MCF 10A (cell line): ENCODE measurements around the gene NCF2. TPM values are rescaled to one million over a fixed set of nuclear protein-coding genes. Genes with fewer than 3 reads are reported as not detected.

ENCODE experiments used
- BruUV-seq: library from RNA; stranded (reverse); fragments of 400-500 nt; replicated peaks from 2 replicates; lab custom pipeline; 2021; lab: Mats Ljungman, UMichigan
- CTCF ChIA-PET: fragments of 300-600 bp; sonication (Branson Sonifier 250); formaldehyde crosslinking; extraction: SDS; loops from one replicate; lab custom pipeline; 2021; ENCODE audit warnings: antibody characterized with exemption, inconsistent platforms; lab: Yijun Ruan, JAX
- POLR2A ChIA-PET: fragments of 300-600, 350-650 bp; sonication (Branson Sonifier 250); formaldehyde crosslinking; extraction: SDS; loops from one replicate; lab custom pipeline; 2020; ENCODE audit warnings: antibody characterized with exemption, inconsistent platforms; lab: Yijun Ruan, JAX
- DNase-seq: peaks from one replicate; pipeline ENCODE4 v3.0.0-alpha.2; 2018; ENCODE audit not compliant: unreplicated experiment
- H3K27ac Mint-ChIP-seq: one replicate; pipeline ENCODE4 v1.8.0; 2022; ENCODE audit warnings: mild to moderate bottlenecking, low read depth, mixed read lengths; ENCODE audit not compliant: unreplicated experiment
- H3K27me3 Mint-ChIP-seq: one replicate; pipeline ENCODE4 v1.8.0; 2022; ENCODE audit warnings: mixed read lengths; ENCODE audit not compliant: insufficient read depth, unreplicated experiment
- H3K36me3 Mint-ChIP-seq: one replicate; pipeline ENCODE4 v1.8.0; 2022; ENCODE audit warnings: mild to moderate bottlenecking, moderate library complexity, mixed read lengths; ENCODE audit not compliant: insufficient read depth, unreplicated experiment
- H3K4me1 Mint-ChIP-seq: one replicate; pipeline ENCODE4 v1.8.0; 2022; ENCODE audit warnings: mixed read lengths; ENCODE audit not compliant: insufficient read depth, unreplicated experiment
- H3K4me3 Mint-ChIP-seq: one replicate; pipeline ENCODE4 v1.8.0; 2022; ENCODE audit warnings: mild to moderate bottlenecking, moderate library complexity, mixed read lengths; ENCODE audit not compliant: unreplicated experiment
- H3K9me3 Mint-ChIP-seq: one replicate; pipeline ENCODE4 v1.8.0; 2022; ENCODE audit warnings: mixed read lengths; ENCODE audit not compliant: unreplicated experiment
- CTCF ChIP-seq: fragments of 200-600 bp; IDR thresholded peaks from one replicate; pipeline ENCODE4 v1.8.0; 2022; ENCODE audit warnings: antibody characterized with exemption, mild to moderate bottlenecking; ENCODE audit not compliant: unreplicated experiment
- intact Hi-C: fragments of 100-400 bp; cut with micrococcal nuclease; formaldehyde crosslinking; loops from 2 replicates; pipeline ENCODE4 v1.14.1; 2022
- total RNA-seq: library from RNA; stranded (reverse); gene quantifications from 2 replicates; pipeline ENCODE4 v1.2.3, GENCODE V29; 2022

NCF2 gene
- total RNA-seq, 1 experiment from 2014 or later: 4.9 TPM

DNA sequence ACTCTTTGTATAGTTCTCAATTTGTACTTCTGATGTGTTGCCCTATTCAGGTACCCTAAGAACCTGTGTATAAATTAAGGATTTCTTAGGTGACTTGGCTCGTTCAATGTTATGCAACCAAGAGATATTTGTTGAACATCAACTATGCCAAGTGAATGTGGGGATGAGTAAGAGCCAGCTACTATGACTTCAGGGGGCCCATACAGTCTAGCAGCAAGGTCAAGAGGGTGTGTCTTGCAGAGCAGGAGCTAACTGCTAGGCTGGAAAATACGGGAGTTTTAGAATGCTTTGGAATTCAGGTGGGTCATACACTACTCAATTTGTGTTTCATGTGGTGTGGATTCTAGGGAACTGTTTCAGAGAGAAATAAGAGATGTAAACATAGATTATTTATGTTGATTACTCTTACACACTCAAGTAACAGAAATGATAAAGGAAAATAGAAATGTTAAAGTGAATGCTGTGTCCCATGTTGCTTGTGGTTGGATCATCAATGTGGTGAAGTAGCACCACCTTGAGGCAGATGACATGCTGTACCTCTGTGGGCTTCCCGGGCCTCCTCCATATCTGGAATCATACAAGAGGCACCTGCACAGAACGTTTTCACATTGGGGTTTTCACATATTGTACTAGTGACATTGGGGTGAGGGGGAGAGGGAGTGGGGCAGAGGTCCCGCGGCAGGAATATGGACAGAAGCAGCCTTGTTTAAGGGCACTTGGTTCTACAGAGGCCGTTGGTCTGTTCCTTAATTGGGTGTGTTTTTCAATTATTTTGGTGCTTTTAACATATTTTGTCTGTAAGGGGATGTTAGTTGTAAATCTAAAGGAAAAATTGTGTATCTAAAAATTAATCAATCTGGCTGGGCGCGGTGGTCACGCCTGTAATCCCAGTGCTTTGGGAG is 32.9 kb upstream of the NCF2 start:
- peaks cover 55% of the 10 kb centered on the region for H3K36me3 Mint-ChIP-seq
- peak; percentile 97 for TF ChIP-seq CTCF
- BruUV-seq: no TSS peak
- peak; percentile 86 for DNase-seq
- intact Hi-C loops: loop anchor here (1.0 to 5.0 kb wide), 10 partner anchors 14 to 661 kb away; no protein-coding TSS in a partner anchor
- ChIA-PET CTCF (interaction anchor here (0.6 to 2.4 kb wide), 26 partner anchors 9 to 341 kb away, joined by 3 to 33 read pairs (median 4); no protein-coding TSS in a partner anchor), POLR2A (interaction anchor here (0.5 to 6.8 kb wide), 9 partner anchors 10 to 154 kb away, joined by 3 to 67 read pairs (median 3); partner anchors contain the start of genes ARPC5 and SMG7)
- H3K4me3 Mint-ChIP-seq: no peak overlapping the region
- no peaks in the 10 kb centered on the region for H3K9me3 Mint-ChIP-seq
- no peaks in the 10 kb centered on the region for H3K27me3 Mint-ChIP-seq
- peak overlapping the region; percentile 65 for H3K27ac Mint-ChIP-seq
- peaks cover 35% of the 10 kb centered on the region for H3K4me1 Mint-ChIP-seq

DNA sequence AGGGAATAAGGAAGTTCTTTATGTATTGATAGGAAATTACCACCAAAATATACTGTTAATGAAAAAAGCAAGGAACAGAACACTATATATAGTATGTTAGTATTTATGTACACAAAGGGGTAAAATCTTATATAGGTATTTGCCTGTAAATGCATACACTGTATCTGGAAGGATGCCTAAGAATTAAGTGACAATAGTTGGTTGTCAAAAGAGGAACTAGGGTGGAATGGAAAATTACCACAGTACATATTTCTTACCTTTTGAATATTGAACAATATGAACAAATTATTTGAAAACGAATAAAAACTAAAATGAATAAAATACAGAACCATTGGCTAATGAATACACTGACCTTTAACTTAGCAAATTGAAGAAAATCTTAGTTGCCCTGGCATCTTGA is 31.8 kb upstream of the NCF2 start:
- Mint-ChIP-seq H3K27ac (no peak overlapping the region), H3K27me3 (no peaks in the 10 kb centered on the region), H3K36me3 (peaks cover 45% of the 10 kb centered on the region), H3K9me3 (no peaks in the 10 kb centered on the region), H3K4me3 (no peak overlapping the region), H3K4me1 (peaks cover 41% of the 10 kb centered on the region)
- TF ChIP-seq CTCF: no peak
- no TSS peak for BruUV-seq
- no peak for DNase-seq
- ChIA-PET CTCF (interaction anchor here (0.6 to 3.4 kb wide), 12 partner anchors 10 to 340 kb away, joined by 3 to 33 read pairs (median 4); no protein-coding TSS in a partner anchor), POLR2A (interaction anchor here (1.3 to 6.8 kb wide), 4 partner anchors 11 to 150 kb away, joined by 3 to 67 read pairs (median 10); partner anchors contain the start of genes ARPC5 and SMG7)
- intact Hi-C loops: loop anchor here (2.0 to 5.0 kb wide), 2 partner anchors 79 to 660 kb away; no protein-coding TSS in a partner anchor

GRCh38 chr1:183620311-183620710 is 30.1 kb upstream of the NCF2 start:
- Mint-ChIP-seq H3K4me3 (no peak overlapping the region), H3K4me1 (peaks cover 45% of the 10 kb centered on the region), H3K36me3 (peaks cover 31% of the 10 kb centered on the region), H3K27ac (peak overlapping the region; percentile 78), H3K27me3 (no peaks in the 10 kb centered on the region), H3K9me3 (no peaks in the 10 kb centered on the region)
- no peak for TF ChIP-seq CTCF
- intact Hi-C loops: loop anchor here (5.0 kb wide), 1 partner anchor 658 kb away; no protein-coding TSS in a partner anchor
- no peak for DNase-seq
- CTCF ChIA-PET: interaction anchor here (0.8 to 3.4 kb wide), 7 partner anchors 9 to 340 kb away, joined by 3 to 24 read pairs (median 3); no protein-coding TSS in a partner anchor
- POLR2A ChIA-PET: interaction anchor here (0.6 to 6.8 kb wide), 14 partner anchors 9 to 1780 kb away, joined by 3 to 67 read pairs (median 4); partner anchors contain the start of genes ARPC5 and SMG7
- no TSS peak for BruUV-seq
